Ecto neural progenitor cell (in vitro differentiated cells): Measurements from ENCODE around the gene AVPR2.

ENCODE experiments used
- DNase-seq: peaks from one replicate; pipeline ENCODE4 v3.0.0-alpha.2; 2018; ENCODE audit warnings: low spot score

The AVPR2 gene

DNA sequence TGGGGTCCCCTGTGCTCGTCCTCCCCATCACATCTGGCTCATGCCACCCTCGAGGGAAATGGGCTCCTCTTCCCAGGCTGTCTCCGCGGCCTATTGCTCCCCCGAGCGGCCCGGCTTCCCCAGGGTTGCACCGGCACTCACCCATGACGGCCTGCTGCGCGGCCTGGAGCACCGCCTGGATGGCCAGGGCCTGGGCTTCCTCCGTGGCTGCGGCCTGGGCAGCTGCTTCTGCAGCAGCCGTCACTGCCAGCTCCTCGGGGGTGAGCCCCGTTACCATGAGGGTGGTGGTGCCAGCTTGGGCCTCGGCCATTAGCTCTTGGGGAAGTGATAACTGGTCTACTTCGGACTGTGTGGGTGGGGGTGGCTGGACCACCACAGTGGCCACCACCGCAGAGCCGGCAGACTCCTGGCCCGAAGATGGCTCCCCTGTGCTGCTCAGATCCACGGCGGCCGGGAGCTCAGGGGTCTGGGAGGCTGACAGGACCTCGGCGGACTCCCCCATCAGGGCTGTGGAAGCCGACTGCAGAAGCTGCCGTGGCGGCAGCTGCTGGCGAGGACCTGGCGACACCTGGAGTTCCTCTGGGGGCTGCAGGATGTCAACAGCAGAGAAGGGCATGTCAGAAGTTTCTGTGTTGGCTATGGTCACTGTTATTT, 48.0 kb downstream of the AVPR2 start:
- DNase-seq, result no peak

DNA sequence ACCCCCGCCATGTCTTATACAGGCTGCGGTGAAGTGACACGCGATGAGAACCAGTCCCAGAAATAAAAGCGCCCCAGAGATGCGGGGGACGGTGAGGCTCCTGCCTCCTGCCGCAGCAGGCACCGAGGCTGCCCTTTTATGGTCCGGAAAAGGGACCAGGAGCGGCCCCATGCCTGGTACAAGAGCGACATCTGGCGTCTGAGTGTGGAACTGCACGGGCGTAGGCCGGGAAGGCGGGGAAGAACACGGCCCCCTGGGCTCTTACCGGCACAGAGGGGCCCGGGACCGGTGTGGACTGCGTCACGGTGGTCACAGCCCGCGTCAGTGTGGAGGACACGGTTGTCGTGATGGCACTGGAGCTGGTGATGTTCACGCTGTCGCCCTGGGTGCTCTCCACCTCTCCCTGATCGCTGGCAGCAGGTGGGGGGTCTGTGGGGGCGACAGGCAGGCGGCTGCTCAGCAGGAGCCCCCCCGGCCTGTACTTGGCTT, 48.9 kb downstream of the AVPR2 start:
- DNase-seq, result peak; percentile 80

DNA sequence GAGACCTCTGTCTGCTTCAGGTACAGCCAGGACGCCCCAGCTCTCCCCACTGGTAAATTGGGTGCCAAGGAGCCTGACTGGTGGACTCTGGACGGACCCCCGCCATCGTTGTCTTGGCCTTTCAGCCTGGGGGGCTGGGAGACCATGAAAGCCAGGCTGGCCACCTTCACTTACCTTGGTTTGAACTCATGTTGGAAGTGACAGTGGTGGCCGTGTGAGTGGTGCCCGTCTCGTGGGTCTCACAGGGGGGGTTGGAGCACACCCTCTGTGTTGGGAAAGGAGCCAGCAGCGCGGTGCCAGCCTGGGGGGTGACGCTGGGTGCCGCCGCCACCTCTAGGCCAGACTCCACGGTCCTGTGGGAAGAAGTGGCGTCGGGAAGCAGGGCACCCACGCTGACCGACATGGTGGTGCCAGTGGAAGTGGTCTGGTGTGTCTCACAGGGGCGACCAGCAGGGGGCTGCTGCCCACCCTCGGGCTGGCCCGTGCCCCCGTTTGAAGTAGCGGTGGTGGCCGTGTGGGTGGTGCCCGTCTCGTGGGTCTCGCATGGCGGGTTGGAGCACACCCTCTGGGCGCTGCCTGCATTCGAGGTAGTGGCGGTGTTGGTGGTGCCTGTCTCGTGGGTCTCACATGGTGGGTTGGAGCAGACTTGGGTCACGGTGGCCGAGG, 49.6 kb downstream of the AVPR2 start:
- DNase-seq, result no peak

DNA sequence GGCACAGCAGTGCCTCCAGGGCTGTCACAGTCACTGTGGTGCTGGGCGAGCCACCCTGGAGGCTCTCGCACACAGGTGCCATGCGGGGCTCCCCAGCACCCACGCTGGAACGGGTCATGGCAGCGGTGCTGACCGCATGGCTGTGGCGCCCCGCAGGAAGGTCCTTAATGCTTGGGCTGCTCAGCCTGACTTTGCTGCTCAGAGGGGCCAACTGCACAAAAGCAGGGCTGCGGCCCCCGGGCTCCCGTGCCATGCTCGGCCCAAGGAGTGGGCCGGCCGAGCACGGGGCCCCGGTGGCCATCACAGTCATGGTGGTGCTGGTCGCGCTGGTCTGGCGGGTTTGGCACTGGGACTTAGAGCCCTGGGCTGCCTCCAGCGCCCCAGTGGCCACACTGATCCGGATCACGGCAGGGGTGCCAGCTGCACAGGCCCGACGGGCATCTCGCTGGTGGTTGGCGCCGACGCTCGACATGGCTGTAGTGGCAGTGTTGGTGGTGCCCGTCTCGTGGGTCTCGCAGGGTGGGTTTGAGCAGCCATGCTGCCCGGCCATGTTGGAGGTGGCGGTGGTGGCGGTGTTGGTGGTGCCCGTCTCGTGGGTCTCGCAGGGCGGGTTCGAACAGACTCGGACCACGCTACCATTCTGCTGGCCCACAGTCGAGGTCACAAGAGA, 50.2 kb downstream of the AVPR2 start:
- DNase-seq, result no peak

- no peak for DNase-seq
These were observed 50.8 kb downstream of the AVPR2 start for GRCh38 chrX:153955228-153955732.

- no peak for DNase-seq
These were observed 51.8 kb downstream of the AVPR2 start for GRCh38 chrX:153956044-153956907.
